Measurements from ENCODE around the gene DGKH.

DNA sequence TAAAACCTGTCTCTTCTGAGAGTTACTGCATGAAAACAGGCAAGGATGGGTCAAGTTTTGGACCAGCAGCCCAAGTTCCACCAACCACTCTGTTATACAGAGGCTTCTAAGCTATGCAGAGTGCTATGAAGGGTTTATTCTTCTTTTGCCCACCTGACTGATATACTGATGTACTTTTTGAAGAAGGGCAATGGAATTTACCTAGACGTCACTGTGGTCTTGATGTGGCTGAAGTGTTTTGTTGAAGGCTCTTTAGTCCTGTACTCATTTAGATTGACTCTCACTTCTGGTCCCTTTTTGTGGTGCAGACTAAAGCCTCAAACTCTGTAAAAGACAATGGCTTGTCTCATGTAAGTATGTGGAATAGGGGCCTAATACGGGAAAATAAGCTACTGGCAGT, 92.0 kb downstream of the DGKH start:
- TF ChIP-seq, protein P1, sequence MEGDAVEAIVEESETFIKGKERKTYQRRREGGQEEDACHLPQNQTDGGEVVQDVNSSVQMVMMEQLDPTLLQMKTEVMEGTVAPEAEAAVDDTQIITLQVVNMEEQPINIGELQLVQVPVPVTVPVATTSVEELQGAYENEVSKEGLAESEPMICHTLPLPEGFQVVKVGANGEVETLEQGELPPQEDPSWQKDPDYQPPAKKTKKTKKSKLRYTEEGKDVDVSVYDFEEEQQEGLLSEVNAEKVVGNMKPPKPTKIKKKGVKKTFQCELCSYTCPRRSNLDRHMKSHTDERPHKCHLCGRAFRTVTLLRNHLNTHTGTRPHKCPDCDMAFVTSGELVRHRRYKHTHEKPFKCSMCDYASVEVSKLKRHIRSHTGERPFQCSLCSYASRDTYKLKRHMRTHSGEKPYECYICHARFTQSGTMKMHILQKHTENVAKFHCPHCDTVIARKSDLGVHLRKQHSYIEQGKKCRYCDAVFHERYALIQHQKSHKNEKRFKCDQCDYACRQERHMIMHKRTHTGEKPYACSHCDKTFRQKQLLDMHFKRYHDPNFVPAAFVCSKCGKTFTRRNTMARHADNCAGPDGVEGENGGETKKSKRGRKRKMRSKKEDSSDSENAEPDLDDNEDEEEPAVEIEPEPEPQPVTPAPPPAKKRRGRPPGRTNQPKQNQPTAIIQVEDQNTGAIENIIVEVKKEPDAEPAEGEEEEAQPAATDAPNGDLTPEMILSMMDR (IDR thresholded peaks at IDR 0.05; ENCODE audit: low read depth, low read length, poor library complexity, severe bottlenecking) = no peak
- TF ChIP-seq EZH2phosphoT487 (IDR thresholded peaks at IDR 0.05; ENCODE audit: borderline replicate concordance, low read length) = no peak
